GM12878 (cell line): ENCODE results near the gene TARS3. TPM values are rescaled to one million over a fixed set of nuclear protein-coding genes. Genes with fewer than 3 reads are reported as not detected.

ENCODE experiments used
- ATAC-seq: fragments of 200-7000 bp; cut with Tn5 transposase; 3 replicates; pipeline ENCODE4 v1.9.1; 2020; ENCODE audit warnings: mild to moderate bottlenecking, moderate library complexity
- BruUV-seq: library from RNA; stranded (reverse); fragments of 400-500 nt; replicated peaks from 2 replicates; lab custom pipeline; 2021; lab: Mats Ljungman, UMichigan
- CTCF ChIA-PET: fragments of 300-600 bp; sonication (Branson Sonifier 250); formaldehyde crosslinking; extraction: SDS; loops from one replicate; lab custom pipeline; 2021; ENCODE audit warnings: inconsistent platforms; lab: Yijun Ruan, JAX
- POLR2A ChIA-PET: fragments of 350-600 bp; formaldehyde crosslinking; extraction: SDS; loops from one replicate; lab custom pipeline; 2021; ENCODE audit warnings: inconsistent platforms; lab: Charles Lee
- RAD21 ChIA-PET: fragments of 300-600 bp; sonication (Branson Sonifier 250); formaldehyde crosslinking; loops from one replicate; lab custom pipeline; 2023; ENCODE audit warnings: antibody characterized with exemption; ENCODE audit not compliant: unreplicated experiment; lab: Charles Lee
- SMC1A ChIA-PET: fragments of 300-600 bp; sonication (Branson Sonifier 250); formaldehyde crosslinking; loops from one replicate; lab custom pipeline; 2023; ENCODE audit not compliant: unreplicated experiment, uncharacterized antibody; lab: Charles Lee
- DNase-seq: peaks from one replicate; pipeline ENCODE4 v3.0.0-alpha.2; 2011; ENCODE audit warnings: low read depth, low spot score
- FAIRE-seq: peaks from 3 replicates; lab custom pipeline; 2011; peaks lifted over from hg19 to GRCh38; lab: Jason Lieb, UNC
- H2AFZ ChIP-seq: 2 replicates; pipeline ENCODE4 v1.6.0; 2011; ENCODE audit warnings: low read depth, low read length, control low read depth; ENCODE audit not compliant: control insufficient read depth
- H3K27ac ChIP-seq: 2 replicates; pipeline ENCODE4 v1.5.1; 2011; ENCODE audit warnings: control low read depth; ENCODE audit not compliant: control insufficient read depth, insufficient read depth
- H3K27me3 ChIP-seq, 2 experiments: replicated peaks in 1 of 2; 2 replicates each; pipeline versions ENCODE4 v1.6.0 to v1.6.1; 2011; ENCODE audit warnings: low read length in 1 of 2; ENCODE audit not compliant: control insufficient read depth in 2 of 2, insufficient read depth in 2 of 2
- H3K36me3 ChIP-seq, 2 experiments: 2 replicates each; pipeline ENCODE4 v1.5.1; 2011; ENCODE audit warnings: low read length in 1 of 2; ENCODE audit not compliant: control insufficient read depth in 2 of 2, insufficient read depth in 2 of 2
- H3K4me1 ChIP-seq: 2 replicates; pipeline ENCODE4 v1.6.1; 2011; ENCODE audit warnings: mild to moderate bottlenecking, low read length, moderate library complexity, mixed read lengths; ENCODE audit not compliant: control insufficient read depth, insufficient read depth
- H3K4me2 ChIP-seq: 2 replicates; pipeline ENCODE4 v1.6.0; 2011; ENCODE audit warnings: control low read depth; ENCODE audit not compliant: control insufficient read depth, insufficient read depth
- H3K4me3 ChIP-seq: fragments of 200-600 bp; sonication (generic); 2 replicates; pipeline ENCODE4 v1.5.1; 2016
- H3K79me2 ChIP-seq: 2 replicates; pipeline ENCODE4 v1.6.0; 2011; ENCODE audit warnings: low read length; ENCODE audit not compliant: control insufficient read depth, insufficient read depth
- H3K9ac ChIP-seq: 2 replicates; pipeline ENCODE4 v1.8.0; 2011; ENCODE audit warnings: low read length, control low read depth, mixed read lengths; ENCODE audit not compliant: control insufficient read depth, insufficient read depth
- H3K9me3 ChIP-seq: replicated peaks from 3 replicates; pipeline ENCODE4 v1.5.1; 2011; ENCODE audit warnings: mild to moderate bottlenecking, low read length; ENCODE audit not compliant: control insufficient read depth, insufficient read depth
- H4K20me1 ChIP-seq: 2 replicates; pipeline ENCODE4 v1.6.0; 2011; ENCODE audit not compliant: control insufficient read depth, insufficient read depth
- BMI1 ChIP-seq: fragments of 450-650 bp; IDR thresholded peaks from 2 replicates; pipeline ENCODE4 v1.6.1; 2016; ENCODE audit warnings: mild to moderate bottlenecking, moderate library complexity, borderline replicate concordance
- E2F4 ChIP-seq: IDR thresholded peaks from 2 replicates; pipeline ENCODE4 v1.6.1; 2012; ENCODE audit warnings: low read depth, low read length, improper control_type of control experiment
- HCFC1 ChIP-seq: fragments of 150-350 bp; IDR thresholded peaks from 2 replicates; pipeline ENCODE4 v1.6.1; 2014; ENCODE audit warnings: low read length
- NKRF ChIP-seq: fragments of 450-650 bp; conservative IDR thresholded peaks from 2 replicates; pipeline ENCODE4 v1.6.1; 2017; ENCODE audit warnings: mild to moderate bottlenecking, moderate library complexity
- NR2C2 ChIP-seq: IDR thresholded peaks from 2 replicates; pipeline ENCODE4 v1.6.1; 2011; ENCODE audit warnings: borderline replicate concordance, low read depth; ENCODE audit not compliant: control insufficient read depth, insufficient read length
- SUZ12 ChIP-seq: fragments of 200-600 bp; sonication (generic); IDR thresholded peaks from one replicate; pipeline ENCODE4 v1.6.1; 2018; ENCODE audit warnings: antibody characterized with exemption, mild to moderate bottlenecking; ENCODE audit not compliant: unreplicated experiment
- TCF12 ChIP-seq: IDR thresholded peaks from 2 replicates; pipeline ENCODE4 v1.6.1; 2011; ENCODE audit warnings: low read depth, mild to moderate bottlenecking, low read length
- USF1 ChIP-seq: IDR thresholded peaks from 2 replicates; pipeline ENCODE4 v1.6.1; 2011; ENCODE audit warnings: borderline replicate concordance, low read depth, mild to moderate bottlenecking, moderate library complexity, mixed read lengths, low read length; ENCODE audit not compliant: insufficient read depth; ENCODE audit errors: extremely low read length
- USF2 ChIP-seq: IDR thresholded peaks from 2 replicates; pipeline ENCODE4 v1.6.1; 2011; ENCODE audit warnings: low read depth, low read length, improper control_type of control experiment, borderline replicate concordance
- ZNF207 ChIP-seq: fragments of 450-650 bp; IDR thresholded peaks from 2 replicates; pipeline ENCODE4 v1.6.1; 2014; ENCODE audit warnings: antibody characterized with exemption, mild to moderate bottlenecking, borderline replicate concordance
- WGBS: methylation state at CpG from one replicate; pipeline ENCODE4 v1.1.6; 2016; ENCODE audit warnings: low lambda C conversion rate; ENCODE audit not compliant: insufficient replicate concordance, insufficient coverage; ENCODE audit errors: missing lambda C conversion rate; 5-methylcytosine and 5-hydroxymethylcytosine counted together
- in situ Hi-C: fragments of 300-500 bp; cut with MboI; formaldehyde crosslinking; loops from 9 replicates; pipeline ENCODE4 v1.14.3; 2018; ENCODE audit warnings: mixed read lengths
- intact Hi-C: fragments of 100-400 bp; cut with micrococcal nuclease; formaldehyde crosslinking; loops from one replicate; pipeline ENCODE4 v1.14.2; 2022; ENCODE audit not compliant: unreplicated experiment
- polyA plus RNA-seq, 11 experiments: library from polyadenylated mRNA; depleted of rRNA in 4 of 11; unstranded in 6 of 11; stranded (reverse) in 5 of 11; fragments of >200 nt; fragmentation: Nextera tagmentation in 4 of 11; fragmentation: Illumina TruSeq in 1 of 11; extraction: Ambion mirVana in 4 of 11; extraction: Trizol in 1 of 11; gene quantifications; 1 replicate in 1 of 11; 2 replicates in 10 of 11; pipeline versions ENCODE4 v1.2.1 to v1.2.3, GENCODE V29; 2011 to 2016; ENCODE audit warnings: inconsistent platforms in 2 of 11, missing spikeins in 2 of 11, low read depth in 1 of 11
- total RNA-seq, 4 experiments: library from RNA; depleted of rRNA in 3 of 4; stranded (reverse); fragments of >200 nt in 3 of 4; fragmentation: Illumina TruSeq in 1 of 4; extraction: Trizol in 1 of 4; gene quantifications; 2 replicates each; pipeline versions ENCODE4 v1.2.1 to v1.2.3, GENCODE V29; 2013 to 2021

The TARS3 gene
- total and polyA plus RNA-seq, 10 of the 15 experiments (the other 5 are each of a cell fraction or from before 2014, with no cell fraction given): 1.4 to 7.8 (median 5.3) TPM

GRCh38 chr15:101612676-101613075 is 111.6 kb downstream of the TARS3 start (continued):
- no peak for TF ChIP-seq USF1
- TF ChIP-seq, all 136 proteins: peak for 0

- in situ Hi-C loops: no loop called here
- no peaks in the 10 kb centered on the region for H3K9me3 ChIP-seq
- H3K9ac ChIP-seq: no peak overlapping the region
- no peak overlapping the region for H3K4me2 ChIP-seq
- H2AFZ ChIP-seq: no peak overlapping the region
- H3K36me3 ChIP-seq: no peaks in the 10 kb centered on the region
- no peak for FAIRE-seq
- no peaks in the 10 kb centered on the region for H3K79me2 ChIP-seq
- H3K27ac ChIP-seq: no peak overlapping the region
- 49% methylated on average over 10 of the region's 10 CpGs for WGBS
- TF ChIP-seq BMI1: no peak
- TF ChIP-seq TCF12: no peak
- TF ChIP-seq, all 136 proteins: peak for 0
- ChIA-PET RAD21 (no interaction called here), POLR2A (no interaction called here), SMC1A (no interaction called here), CTCF (no interaction called here)
- intact Hi-C loops: no loop called here
- no peak overlapping the region for H3K4me3 ChIP-seq
- ATAC-seq (no peak), DNase-seq (no peak)
- BruUV-seq: no TSS peak
- H4K20me1 ChIP-seq: no peaks in the 10 kb centered on the region
- no peaks in the 10 kb centered on the region for H3K27me3 ChIP-seq
- H3K4me1 ChIP-seq: no peaks in the 10 kb centered on the region
These were observed 112.5 kb downstream of the TARS3 start for GRCh38 chr15:101611580-101612299.

GRCh38 chr15:101611007-101611406 is 113.3 kb downstream of the TARS3 start:
- H3K36me3 ChIP-seq: no peaks in the 10 kb centered on the region
- no peak overlapping the region for H3K9ac ChIP-seq
- ChIA-PET RAD21 (no interaction called here), POLR2A (no interaction called here), SMC1A (no interaction called here), CTCF (no interaction called here)
- intact Hi-C loops: no loop called here
- no peaks in the 10 kb centered on the region for H3K4me1 ChIP-seq
- no peak for ATAC-seq
- no peak overlapping the region for H3K4me2 ChIP-seq
- no TSS peak for BruUV-seq
- no peaks in the 10 kb centered on the region for H3K9me3 ChIP-seq
- no peak overlapping the region for H3K27ac ChIP-seq
- no peaks in the 10 kb centered on the region for H3K27me3 ChIP-seq
- no peak for DNase-seq
- H3K4me3 ChIP-seq: no peak overlapping the region
- no peak for FAIRE-seq
- H3K79me2 ChIP-seq: no peaks in the 10 kb centered on the region
- H2AFZ ChIP-seq: no peak overlapping the region
- in situ Hi-C loops: no loop called here
- no peaks in the 10 kb centered on the region for H4K20me1 ChIP-seq
- WGBS: 59% methylated on average over 15 of the region's 15 CpGs
- TF ChIP-seq ZNF207 (no peak), E2F4 (no peak), HCFC1 (no peak), NKRF (no peak), USF2 (no peak), NR2C2 (no peak), SUZ12 (no peak)
